Ammon's horn (tissue), 1 donor: Measurements from ENCODE around the gene LHX3.

Experiments used
- DNase-seq: peaks from one replicate; pipeline ENCODE4 v3.0.0-alpha.2; 2016; ENCODE audit warnings: low spot score

LHX3 gene

GRCh38 chr9:136177224-136177623 lies 27.7 kb downstream of the LHX3 start:
- DNase-seq, result no peak

GRCh38 chr9:136175616-136176197 lies 29.2 kb downstream of the LHX3 start:
- no peak for DNase-seq

GRCh38 chr9:136174779-136175615 lies 29.9 kb downstream of the LHX3 start:
- no peak for DNase-seq

- DNase-seq, result no peak
Observed at GRCh38 chr9:136173648-136174290, 31.2 kb downstream of the LHX3 start.

- DNase-seq, result no peak
Observed at GRCh38 chr9:136172412-136173079, 32.4 kb downstream of the LHX3 start.

- DNase-seq, result no peak
Observed at GRCh38 chr9:136171801-136172411, 33.0 kb downstream of the LHX3 start.

GRCh38 chr9:136171009-136171800 lies 33.7 kb downstream of the LHX3 start:
- no peak for DNase-seq

GRCh38 chr9:136170006-136170901 lies 34.7 kb downstream of the LHX3 start:
- DNase-seq, result no peak

- no peak for DNase-seq
Observed at GRCh38 chr9:136169495-136169894, 35.4 kb downstream of the LHX3 start.

- no peak for DNase-seq
Observed at GRCh38 chr9:136163248-136163850, 41.6 kb downstream of the LHX3 start.

- no peak for DNase-seq
Observed at GRCh38 chr9:136160995-136161610, 43.8 kb downstream of the LHX3 start.

GRCh38 chr9:136160381-136160841 lies 44.5 kb downstream of the LHX3 start:
- no peak for DNase-seq

GRCh38 chr9:136159851-136160250 lies 45.1 kb downstream of the LHX3 start:
- DNase-seq, result no peak

- no peak for DNase-seq
Observed at GRCh38 chr9:136157477-136158265, 47.3 kb downstream of the LHX3 start.

- DNase-seq, result no peak
Observed at GRCh38 chr9:136156209-136157120, 48.5 kb downstream of the LHX3 start.

- DNase-seq, result no peak
Observed at GRCh38 chr9:136155576-136155975, 49.4 kb downstream of the LHX3 start.

GRCh38 chr9:136154943-136155342 lies 50.0 kb downstream of the LHX3 start:
- DNase-seq, result no peak
